AG09309 (cell line): ENCODE measurements around the gene PDE2A.

Source experiments
- DNase-seq: peaks from one replicate; pipeline ENCODE4 v3.0.0-alpha.2; 2010; ENCODE audit warnings: low read depth
- H3K4me3 ChIP-seq: 2 replicates; pipeline ENCODE4 v1.5.1; 2011; ENCODE audit warnings: mild to moderate bottlenecking, low read depth, low read length, moderate library complexity; ENCODE audit not compliant: control insufficient read depth
- TF ChIP-seq, protein P1 (sequence below): IDR thresholded peaks from 2 replicates; pipeline ENCODE4 v1.5.1; 2011; ENCODE audit warnings: mild to moderate bottlenecking, low read depth, low read length, inconsistent platforms; ENCODE audit not compliant: insufficient read depth, control insufficient read depth; ENCODE audit errors: missing control alignments

The PDE2A gene

DNA sequence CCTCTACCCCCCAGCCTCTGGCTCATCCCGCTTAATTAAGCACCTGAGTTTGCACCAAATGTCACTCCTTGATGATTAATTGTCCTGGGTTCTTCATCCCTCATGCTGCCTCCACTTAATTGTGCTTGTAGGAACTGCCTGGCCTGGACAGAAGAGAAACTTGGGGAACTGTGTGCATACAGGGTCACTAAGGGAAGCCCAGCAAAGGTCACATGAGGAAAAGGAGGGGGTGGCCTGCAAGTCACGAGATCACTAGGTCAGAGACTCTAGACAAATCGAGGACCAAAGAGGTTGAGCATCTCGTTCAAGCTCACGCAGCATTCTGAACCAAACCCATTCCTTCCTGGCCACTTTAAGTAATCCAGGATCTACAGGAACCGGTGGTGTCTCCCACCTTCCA, 75.8 kb downstream of the PDE2A start:
- TF ChIP-seq, protein P1, sequence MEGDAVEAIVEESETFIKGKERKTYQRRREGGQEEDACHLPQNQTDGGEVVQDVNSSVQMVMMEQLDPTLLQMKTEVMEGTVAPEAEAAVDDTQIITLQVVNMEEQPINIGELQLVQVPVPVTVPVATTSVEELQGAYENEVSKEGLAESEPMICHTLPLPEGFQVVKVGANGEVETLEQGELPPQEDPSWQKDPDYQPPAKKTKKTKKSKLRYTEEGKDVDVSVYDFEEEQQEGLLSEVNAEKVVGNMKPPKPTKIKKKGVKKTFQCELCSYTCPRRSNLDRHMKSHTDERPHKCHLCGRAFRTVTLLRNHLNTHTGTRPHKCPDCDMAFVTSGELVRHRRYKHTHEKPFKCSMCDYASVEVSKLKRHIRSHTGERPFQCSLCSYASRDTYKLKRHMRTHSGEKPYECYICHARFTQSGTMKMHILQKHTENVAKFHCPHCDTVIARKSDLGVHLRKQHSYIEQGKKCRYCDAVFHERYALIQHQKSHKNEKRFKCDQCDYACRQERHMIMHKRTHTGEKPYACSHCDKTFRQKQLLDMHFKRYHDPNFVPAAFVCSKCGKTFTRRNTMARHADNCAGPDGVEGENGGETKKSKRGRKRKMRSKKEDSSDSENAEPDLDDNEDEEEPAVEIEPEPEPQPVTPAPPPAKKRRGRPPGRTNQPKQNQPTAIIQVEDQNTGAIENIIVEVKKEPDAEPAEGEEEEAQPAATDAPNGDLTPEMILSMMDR: no peak
- no peak for DNase-seq
- no peak overlapping the region for H3K4me3 ChIP-seq

DNA sequence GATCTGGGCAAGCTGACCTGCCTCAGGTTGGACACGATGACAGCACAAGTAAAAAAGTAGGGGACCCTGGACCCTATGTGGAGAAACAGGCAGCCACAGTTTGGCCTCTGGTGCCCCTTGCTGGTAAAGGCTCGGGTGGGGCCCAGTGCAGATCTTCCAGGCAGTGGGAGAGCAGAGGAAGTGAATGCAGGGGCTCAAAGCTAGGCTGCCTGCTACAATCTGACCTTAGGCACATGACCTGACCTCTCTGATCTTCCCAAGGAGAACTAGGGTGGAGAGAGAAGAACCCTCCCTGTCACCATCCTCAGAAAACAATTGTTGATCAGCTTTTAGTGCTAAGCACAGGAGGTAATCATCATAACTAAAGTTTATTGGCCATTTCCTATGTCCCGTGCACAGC, 76.5 kb downstream of the PDE2A start:
- no peak overlapping the region for H3K4me3 ChIP-seq
- DNase-seq: no peak
- TF ChIP-seq, protein P1: no peak

DNA sequence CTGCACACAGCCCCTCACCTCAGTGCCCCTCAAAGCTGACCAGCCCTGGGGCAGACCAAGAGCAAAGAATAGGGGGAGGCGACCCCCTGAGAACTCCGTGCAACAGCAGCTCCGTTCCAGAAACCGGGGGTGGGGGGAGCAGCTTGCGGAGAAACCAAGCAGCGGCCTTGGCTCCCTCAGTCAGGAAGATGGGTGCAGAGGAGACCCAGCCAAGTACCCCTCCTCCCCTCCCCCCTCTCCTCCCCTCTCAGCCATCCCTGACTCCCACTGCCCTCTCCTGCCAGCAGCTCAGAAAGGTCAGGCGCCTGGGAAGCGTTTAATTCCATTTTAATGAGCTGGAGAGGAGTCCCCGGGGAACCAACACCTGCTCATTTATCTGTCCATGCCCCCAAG, 78.9 kb downstream of the PDE2A start:
- H3K4me3 ChIP-seq: no peak overlapping the region
- TF ChIP-seq, protein P1: no peak
- no peak for DNase-seq

DNA sequence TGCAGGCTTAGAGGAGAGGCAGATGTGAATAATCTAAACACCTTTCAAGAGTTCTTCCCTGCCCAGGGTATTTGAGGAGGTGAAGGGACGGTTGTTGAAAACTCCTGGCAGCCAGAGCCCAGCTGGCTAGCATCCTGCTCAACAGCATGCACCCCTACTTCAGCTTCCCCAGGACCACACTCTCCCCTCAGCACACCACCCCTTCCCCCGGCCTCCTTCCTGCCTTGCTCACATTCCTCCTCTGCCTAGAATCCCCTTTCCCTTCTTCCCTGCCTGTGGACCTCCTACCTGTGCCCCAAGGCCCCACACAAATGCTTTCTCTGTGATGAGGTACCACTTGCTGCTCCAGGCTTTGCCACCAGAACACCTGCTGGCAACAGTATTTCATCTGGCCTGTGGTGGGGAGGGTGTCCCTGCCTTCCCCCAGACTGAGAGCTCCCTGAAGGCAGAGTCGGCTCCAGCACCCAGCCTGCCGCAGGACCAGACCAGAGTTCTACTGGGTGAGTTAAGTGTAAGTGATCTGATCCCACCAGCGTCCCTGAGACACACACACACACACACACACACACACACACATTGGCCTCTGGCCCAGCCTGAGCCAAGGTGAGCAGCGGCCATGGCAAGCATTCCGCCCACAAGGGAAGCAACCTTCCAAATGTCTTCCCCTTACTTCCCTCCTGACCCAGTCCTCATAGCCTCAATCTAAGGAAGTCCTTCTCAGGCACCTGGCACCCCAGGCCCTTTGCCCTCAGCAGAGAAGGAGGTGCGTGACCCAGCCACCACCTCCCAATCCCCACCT, 79.5 kb downstream of the PDE2A start:
- H3K4me3 ChIP-seq: no peak overlapping the region
- TF ChIP-seq, protein P1: no peak
- DNase-seq: no peak

DNA sequence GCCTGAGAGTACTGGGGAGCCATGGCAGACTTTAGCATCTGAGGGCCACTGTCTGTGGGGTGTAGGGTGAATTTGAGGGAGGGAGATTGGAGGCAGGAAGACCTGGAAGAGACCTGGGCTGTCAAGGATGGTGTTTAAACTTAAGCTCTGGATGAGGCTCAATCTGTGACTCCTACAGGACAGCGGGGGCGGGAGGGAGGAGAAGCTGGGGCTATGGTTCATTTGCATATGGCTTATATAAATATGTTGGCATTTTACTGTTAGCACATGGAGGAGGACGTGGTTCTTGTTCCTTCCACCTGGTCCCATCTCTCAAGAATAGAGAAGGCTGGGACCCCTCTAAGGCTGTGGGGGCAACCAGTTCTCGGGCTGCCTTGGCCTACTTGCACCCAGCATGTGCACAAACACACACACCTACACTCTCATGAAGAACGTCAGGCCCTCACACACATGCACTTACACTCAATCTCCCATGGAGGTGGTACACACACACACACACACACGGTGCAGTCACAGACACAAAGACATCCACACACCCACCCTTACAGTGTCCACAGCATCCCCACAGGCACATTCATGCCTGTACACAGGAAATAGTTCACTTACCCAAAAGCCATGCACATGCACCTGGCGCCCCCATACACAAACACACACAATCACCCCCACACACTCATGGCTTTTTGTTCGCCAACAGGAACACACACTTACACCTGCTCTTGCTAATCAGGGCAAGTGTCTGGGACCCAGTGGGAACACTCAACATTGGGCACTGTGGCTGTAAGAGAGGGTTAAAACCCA, 81.3 kb downstream of the PDE2A start:
- TF ChIP-seq, protein P1: no peak
- H3K4me3 ChIP-seq: no peak overlapping the region
- DNase-seq: no peak

DNA sequence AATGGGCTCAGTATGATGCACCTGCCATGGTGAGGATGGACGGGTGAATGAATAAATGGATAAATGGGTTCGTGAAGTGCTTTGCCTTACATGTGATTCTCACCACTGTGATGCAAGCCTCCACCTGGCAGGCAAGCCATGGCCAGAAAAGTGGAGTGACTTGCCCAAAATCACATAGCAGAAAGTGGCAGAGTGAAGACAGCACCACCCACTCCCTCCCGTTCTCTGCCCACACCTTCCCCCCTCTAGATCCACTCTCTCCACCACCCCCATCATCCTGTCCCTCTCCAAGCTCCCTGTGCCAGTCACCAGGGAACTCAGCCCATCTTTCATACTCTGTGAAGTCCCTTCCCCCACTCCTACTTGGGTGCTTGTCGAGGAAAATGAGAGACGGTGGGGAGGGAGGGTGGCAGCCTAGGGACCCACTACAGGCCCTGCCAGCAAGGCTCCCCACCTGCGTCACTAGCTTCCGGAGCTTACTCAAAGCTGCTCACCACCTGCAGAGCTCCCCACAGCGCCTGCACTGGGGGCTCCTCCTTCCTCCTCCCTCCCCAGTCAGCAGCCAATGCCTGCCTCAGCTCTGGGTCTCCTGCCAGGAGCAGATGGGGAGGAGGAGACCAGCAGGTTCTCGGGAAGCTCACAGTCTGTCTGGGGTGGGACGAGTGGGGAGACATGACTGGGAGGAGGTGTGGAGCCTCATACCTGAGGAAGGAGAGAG, 82.3 kb downstream of the PDE2A start:
- H3K4me3 ChIP-seq: no peak overlapping the region
- DNase-seq: no peak
- TF ChIP-seq, protein P1: no peak
